GM19351 (cell line): ENCODE results near the gene MPP4.

Experiments used
- ATAC-seq: cut with Tn5 transposase; IDR thresholded peaks from one replicate; pipeline ENCODE4 v1.9.1; 2021; ENCODE audit warnings: mild to moderate bottlenecking, moderate library complexity; ENCODE audit not compliant: unreplicated experiment

Gene MPP4

DNA sequence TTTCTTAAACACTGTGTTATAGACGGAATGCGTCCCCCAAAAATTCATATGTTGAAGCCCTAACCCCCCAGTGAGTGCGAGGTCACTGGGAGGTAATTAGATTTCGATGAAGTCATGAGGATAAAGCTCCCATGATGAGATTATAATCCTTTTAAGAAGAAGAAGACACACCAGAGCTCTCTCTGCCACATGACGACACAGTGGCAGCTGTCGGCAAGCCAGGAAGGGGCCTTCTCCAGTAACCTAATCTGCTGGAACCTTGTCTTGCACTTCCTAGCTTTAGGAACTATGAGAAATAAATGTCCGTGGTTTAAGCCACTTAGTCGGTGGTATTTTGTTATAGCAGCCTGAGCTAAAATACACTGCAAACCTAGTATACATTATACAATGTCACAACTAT lies 67.4 kb downstream of the MPP4 start:
- no peak for ATAC-seq

DNA sequence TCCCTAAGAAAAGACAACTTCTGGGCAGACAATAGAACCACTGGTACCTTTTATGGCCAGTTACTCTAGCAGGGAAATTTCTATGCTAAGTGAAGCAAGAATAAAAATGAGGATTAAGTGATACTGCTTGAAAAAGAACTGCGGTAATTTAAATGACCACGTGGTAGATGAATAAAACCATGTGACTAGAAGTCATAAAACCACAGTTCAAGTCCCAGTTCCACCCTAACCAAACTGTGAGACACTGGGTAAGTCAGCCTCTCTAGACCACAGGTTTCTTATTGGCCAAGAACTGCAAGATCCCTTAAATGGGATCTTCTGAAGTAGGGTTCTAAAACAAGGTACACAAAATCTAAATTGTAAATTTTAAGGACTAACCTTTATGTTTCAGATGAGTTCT lies 67.9 kb downstream of the MPP4 start:
- no peak for ATAC-seq

- ATAC-seq, result no peak
Measured at GRCh38 chr2:201628545-201628944, 69.9 kb downstream of the MPP4 start.

GRCh38 chr2:201622306-201622970 lies 76.0 kb downstream of the MPP4 start:
- ATAC-seq, result no peak

- no peak for ATAC-seq
Measured at GRCh38 chr2:201621293-201621999, 77.0 kb downstream of the MPP4 start.

DNA sequence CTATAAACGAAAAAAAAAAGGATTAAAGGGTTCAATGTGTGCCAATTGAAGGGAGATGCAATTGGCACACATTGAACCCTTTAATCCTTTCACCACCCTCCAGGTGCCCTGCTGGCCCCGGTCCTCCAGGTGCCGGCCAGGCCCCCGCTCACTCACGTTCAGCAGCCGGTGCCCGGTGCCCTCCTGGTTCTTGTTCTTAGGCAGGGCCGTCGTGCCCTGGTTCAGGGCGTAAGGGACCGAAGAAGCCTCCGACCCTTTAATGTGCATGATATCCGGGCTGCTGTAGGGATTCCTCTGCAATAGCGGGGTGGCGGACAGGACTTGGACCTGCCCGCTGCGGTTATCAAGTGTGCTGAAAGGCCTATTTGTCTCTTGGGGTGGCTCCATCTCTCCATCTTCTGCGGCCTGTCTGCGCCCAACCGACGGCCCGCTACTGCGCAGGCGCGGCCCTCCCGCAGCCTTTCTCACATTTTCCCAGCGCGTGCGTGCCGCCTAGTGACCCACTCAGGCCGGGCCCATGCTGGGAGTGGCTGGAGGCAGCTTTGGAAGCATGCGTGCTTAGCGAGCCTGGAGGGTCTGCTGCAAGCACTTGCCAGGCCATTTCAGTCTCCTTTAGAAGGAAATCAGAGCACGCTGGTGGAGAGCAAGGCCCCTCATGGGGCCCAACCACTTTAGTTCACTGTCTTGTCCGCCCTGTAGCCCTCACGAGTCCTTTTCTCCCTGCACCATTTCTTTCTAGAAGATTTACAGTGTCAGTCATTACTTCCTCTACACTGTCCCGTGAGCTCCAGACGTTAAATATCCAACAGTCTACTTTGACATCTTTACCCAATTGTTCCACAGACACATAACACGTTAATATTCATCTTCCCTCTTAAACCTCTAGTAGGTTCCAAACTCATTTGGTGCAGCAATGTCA lies 79.4 kb downstream of the MPP4 start:
- ATAC-seq, result no peak

DNA sequence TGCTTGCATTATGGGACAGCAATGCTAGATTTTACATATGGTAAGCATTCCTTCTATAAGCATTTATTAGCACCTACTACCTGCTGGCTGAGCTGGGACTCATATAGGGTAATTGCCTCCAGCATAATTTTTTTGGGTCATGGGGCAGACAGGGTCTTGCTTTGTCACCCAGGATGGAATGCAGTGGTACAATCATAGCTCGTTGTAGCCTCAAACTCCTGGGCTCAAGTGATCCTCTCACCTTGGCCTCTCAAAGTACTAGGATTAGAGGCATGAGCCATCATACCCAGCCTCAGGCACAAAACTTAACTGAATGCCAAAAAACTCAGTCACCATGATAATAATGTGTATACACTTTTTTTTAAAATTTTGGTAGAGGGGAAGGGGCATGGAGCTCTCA lies 90.4 kb downstream of the MPP4 start:
- ATAC-seq, result no peak

GRCh38 chr2:201607568-201607967 lies 90.9 kb downstream of the MPP4 start:
- ATAC-seq, result no peak

- no peak for ATAC-seq
Measured at GRCh38 chr2:201600906-201601305, 97.5 kb downstream of the MPP4 start.

- ATAC-seq, result no peak
Measured at GRCh38 chr2:201597397-201597796, 101.0 kb downstream of the MPP4 start.
